Activated T-cell treated with anti-CD3 and anti-CD28 coated beads, Interleukin-2, amount 50 U/mL, for 48 hours (primary cell): Measurements from ENCODE around the gene FAM110D.

ENCODE experiments used
- DNase-seq, 2 experiments: peaks; one replicate each; pipeline ENCODE4 v3.0.0-alpha.2; 2020

FAM110D gene

GRCh38 chr1:26164036-26164860, 5.4 kb downstream of the FAM110D start:
- peak; percentile 74 to 78 for DNase-seq

DNA sequence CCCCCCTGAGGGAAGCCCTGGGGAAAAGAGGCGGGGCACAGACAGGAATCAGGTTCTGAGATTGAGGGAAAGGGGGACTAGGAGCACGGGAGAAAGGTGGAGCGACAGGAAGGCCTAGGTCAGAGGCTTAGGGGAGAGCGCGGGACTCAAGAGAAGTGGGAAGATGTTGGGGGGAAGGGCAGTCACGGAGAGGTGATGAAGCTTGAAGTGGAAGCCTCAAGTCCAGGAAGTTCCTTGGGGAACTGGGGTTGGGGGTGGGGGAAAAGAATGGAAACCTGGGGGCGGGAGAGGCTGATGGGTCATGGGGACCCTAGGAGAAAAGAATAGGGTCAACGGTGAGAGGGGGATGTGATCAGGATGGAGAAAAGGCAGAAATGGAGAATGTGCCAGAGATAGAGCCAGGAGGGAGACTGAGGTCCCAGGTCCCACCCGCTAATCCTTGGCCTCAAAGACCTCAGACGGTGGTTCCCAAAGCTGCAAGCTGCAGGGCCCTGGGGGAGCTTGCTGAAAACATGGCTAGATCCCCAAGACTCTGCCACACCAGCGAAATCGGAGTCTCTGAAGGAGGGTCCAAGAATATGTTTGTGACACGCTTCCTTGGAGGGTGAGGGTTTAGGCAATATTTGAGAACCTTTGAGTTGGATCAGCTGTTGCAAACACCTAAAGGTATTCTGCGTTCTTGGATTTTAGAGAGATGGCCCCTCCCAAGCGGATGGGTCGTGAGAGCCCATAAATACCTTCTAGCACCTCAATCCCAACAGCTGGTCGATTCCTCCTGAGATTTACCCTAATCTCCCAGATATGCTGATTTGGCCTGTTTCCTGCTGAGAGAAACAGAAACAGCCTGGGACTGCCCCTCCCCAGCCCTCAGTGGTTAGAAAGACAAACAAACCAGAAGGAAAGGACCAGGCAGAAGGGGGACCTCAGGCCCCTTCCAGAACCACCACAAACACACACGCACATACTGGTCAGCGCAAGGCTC, 6.3 kb downstream of the FAM110D start:
- no peak for DNase-seq

DNA sequence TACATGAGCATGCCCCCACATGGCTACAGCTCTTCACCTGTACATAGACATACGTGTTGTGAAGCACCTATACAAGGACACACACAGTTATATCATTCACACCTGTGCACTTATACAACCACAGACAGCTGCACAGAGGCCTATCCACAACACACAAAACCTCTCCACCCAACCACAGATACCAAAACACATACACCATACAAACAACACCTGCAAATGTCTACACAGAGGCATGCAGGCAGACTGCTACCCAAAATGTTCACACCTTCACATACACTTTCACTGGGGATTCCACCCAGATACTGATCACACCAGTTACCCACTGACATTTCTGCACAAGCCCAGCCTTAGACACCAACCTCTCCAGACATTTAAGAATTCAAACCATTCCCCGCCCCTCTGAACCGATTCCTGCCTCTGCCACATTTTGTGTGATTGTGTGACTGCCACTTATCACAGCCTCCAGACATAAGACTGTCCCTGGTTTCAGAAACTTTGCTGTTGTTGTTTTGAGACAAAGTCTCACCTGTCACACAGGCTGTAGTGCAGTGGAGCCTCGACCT, 7.9 kb downstream of the FAM110D start:
- no peak for DNase-seq

- DNase-seq, result no peak
Measured at GRCh38 chr1:26168410-26169197, 9.7 kb downstream of the FAM110D start, which contains the start of gene C1orf232. C1orf232 (minus strand) TSS chr1:26168963; CDS start chr1:26168499, 464 bp downstream.

- no peak for DNase-seq
Measured at GRCh38 chr1:26169198-26169554, 10.3 kb downstream of the FAM110D start.

DNA sequence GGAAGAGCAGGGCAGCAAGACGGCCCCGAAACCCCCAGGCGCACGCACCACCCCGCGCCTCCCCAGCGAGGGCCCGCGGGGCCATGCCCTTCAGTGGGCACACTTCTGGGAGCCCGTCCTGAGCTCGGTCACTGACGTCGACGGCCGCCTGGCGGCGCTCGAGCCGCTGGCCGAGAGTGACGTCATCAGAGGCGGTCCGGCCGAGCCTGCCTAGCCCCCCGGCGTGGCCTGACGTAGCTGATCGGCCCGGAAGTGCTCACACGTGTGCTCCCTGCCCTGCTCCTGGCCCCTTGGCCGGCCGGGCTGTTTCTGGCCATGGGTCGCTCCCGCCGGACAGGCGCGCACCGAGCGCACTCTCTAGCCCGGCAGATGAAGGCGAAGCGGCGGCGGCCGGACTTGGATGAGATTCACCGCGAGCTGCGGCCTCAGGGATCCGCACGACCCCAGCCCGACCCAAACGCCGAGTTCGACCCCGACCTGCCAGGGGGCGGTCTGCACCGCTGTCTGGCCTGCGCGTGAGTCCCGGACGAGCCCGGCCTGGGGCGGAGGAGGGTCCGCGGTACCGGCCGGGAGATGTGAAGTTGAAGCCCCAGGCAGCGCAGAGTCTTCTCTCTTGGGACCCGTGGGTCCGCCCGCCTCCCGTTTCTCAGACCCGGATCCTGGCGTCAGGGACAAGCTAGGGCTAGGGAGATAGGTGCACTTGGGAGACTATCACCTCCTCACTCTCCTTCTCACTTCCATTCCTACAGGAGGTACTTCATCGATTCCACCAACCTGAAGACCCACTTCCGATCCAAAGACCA, 11.0 kb downstream of the FAM110D start, which contains the start of gene ZNF593:
TSS of gene ZNF593 (plus strand) at position 240 of the 803 bp plus-strand sequence. CDS start at position 316, 76 bp downstream.
- peak; percentile 94 to 96 for DNase-seq

DNA sequence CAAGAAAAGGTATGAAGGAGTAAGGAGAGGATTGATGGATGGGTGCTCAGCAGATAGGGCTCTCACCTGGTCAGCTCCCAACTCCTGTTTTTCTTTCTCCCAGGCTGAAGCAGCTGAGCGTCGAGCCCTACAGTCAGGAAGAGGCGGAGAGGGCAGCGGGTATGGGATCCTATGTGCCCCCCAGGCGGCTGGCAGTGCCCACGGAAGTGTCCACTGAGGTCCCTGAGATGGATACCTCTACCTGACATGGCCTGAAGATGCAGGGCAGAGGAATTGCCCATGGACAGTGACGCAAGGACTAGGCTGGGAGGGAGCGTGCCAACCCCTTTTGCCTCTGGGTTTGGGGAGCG, 11.6 kb downstream of the FAM110D start:
- DNase-seq, result no peak

DNA sequence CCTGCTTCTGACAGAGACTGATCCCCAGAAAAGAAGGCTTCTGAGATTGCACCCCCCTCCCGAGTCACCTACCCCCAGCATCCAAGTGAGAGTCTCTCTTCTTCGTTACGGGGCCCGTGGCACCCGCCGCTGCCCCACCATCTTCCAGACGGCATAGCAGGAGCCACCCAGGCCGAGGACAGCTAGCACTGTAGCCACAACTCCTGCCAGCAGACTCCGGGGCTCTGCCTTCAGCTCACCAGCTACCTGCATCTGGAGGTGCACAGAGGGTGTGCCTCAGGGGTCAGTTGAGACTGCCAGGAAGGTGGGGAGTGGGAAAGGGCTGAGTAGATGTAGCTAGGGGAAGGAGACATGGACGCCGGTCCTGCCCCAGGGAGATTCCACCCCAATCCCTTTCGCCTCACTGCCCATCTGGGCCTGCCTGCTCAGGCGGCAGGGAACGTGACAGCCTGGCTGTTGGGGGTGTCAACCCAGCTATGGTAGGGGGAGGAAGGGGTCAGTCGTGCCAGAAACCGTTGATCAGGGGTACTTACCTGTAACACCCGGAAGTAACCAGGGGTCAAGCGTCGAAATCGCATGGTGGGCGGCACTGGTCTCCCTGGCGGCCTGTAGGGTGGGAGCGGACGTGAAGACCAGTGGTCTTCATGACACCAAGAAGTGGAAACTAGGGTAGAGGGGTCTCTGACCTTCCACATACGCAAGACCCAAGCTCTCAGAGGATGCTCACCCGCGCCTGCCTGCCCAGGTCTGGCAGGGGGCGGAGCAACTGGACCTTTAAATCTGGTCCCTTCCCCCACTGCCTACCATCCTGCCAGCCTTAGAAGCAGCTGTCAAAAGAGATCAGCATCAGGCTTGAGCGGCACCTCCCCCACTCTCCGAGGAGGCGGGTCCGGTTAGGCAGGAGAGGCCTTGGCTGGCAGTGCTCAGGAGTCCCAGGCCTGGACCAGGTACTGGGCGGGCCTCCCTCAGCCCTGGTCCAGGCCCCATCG, 12.5 kb downstream of the FAM110D start, which contains the start of gene ZNF593OS:
TSS of gene ZNF593OS (minus strand) at position 749 of the 989 bp plus-strand sequence. CDS start at position 578, 171 bp downstream.
- DNase-seq, result no peak

DNA sequence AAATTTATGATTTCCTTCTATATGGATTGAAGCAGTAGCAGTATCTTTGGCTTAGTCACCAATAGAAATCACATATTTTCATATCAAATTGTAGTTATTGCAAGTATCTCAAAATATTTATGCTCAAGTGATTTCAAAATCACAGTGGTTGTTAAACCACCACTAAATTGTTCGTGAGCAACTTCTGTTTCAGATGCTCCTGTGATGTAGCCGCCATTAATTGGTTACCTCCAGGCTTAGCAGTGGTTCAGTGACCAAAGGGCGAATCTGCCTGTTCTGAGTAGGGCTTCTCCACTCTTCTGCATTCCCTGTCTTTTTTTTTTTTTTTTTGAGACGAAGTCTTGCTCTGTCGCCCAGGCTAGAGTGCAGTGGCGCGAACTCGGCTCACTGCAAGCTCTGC, 16.5 kb downstream of the FAM110D start:
- DNase-seq, result no peak

GRCh38 chr1:26177182-26177684, 18.4 kb downstream of the FAM110D start, which contains the start of gene CNKSR1:
CNKSR1 (plus strand) TSS chr1:26177491; CDS start chr1:26177548, 57 bp downstream.
- no peak for DNase-seq

GRCh38 chr1:26180010-26180506, 21.2 kb downstream of the FAM110D start:
- DNase-seq, result no peak

- DNase-seq, result no peak
Measured at GRCh38 chr1:26181586-26182382, 22.9 kb downstream of the FAM110D start.

- DNase-seq, result no peak
Measured at GRCh38 chr1:26182383-26182696, 23.5 kb downstream of the FAM110D start.

- DNase-seq, result no peak
Measured at GRCh38 chr1:26184086-26184485, 25.2 kb downstream of the FAM110D start.

DNA sequence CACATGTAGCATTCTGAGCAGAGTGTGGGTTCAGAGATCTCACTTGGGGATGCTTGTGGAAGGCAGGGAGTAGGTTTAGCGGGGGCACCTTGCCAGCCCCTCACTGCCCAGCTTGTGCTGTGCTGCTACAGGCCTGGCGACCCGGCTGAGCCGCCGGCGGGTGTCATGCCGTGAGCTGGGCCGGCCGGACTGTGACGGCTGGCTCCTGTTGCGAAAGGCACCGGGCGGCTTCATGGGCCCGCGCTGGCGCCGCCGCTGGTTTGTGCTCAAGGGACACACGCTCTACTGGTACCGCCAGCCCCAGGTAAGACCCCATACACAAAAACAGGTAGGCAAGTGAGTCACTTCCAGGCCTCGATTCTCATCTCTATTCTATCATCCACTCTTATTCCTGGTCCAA, 26.0 kb downstream of the FAM110D start:
- DNase-seq, result no peak

- no peak for DNase-seq
Measured at GRCh38 chr1:26187882-26188281, 29.0 kb downstream of the FAM110D start.

DNA sequence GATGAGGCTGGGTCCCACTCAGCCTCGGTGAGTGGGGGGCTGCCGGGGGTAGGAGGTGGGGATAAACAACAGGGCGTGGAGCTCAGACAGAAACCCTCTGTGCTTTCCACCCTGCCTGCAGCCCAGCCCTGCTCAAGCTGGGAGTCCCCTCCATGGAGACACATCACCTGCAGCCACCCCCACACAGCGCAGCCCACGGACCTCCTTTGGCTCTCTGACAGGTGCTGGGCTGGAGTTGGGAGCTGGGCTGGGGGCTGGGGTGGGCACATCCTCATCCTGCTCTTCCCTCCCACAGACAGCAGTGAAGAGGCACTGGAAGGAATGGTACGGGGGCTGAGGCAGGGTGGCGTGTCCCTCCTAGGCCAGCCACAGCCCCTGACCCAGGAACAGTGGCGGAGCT, 29.6 kb downstream of the FAM110D start:
- no peak for DNase-seq

DNA sequence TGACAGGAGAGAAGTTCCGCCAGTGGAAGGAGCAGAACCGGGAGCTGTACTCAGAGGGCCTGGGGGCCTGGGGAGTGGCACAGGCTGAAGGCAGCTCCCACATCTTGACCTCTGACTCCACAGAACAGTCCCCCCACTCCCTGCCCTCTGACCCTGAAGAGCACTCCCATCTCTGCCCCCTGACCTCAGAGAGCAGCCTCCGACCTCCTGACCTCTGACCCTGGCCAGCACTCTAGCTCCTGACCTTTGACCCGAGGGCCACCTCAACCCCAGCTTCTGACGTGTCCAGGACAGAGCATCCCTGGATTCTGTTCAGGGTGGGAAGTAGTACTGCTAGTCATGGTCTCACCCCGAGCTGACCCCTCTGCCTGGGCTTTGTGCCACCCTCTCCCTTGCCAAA, 30.5 kb downstream of the FAM110D start:
- no peak for DNase-seq

- DNase-seq, result no peak
Measured at GRCh38 chr1:26189751-26190275, 30.9 kb downstream of the FAM110D start.
